ENCODE measurements around the gene PPIB. TPM values are rescaled to one million over a fixed set of nuclear protein-coding genes. Genes with fewer than 3 reads are reported as not detected.

Gene PPIB
- total RNA-seq, 1 donor from 2014 or later, result 713 TPM

DNA sequence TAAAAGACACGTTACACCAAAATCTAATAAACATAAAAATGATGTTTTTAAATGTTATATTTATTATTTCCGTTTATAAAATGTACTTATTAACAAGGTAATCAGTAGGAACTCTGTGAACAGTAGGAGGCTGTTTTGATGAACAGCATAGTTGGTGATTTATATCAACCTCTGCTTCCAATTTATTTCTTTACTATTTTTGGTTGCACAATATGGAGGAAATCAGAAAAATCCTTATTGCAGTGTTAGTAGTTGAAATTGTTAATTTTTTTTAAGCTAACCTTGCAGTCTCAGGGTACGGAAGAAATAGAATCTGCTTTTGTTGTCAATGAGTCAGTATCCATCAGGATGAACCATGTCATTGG lies 16.3 kb downstream of the PPIB start:
- Mint-ChIP-seq H3K4me3 (ENCODE audit: unreplicated experiment) (no peak overlapping the region), H3K36me3 (ENCODE audit: low read depth) (peaks cover 10% of the 10 kb centered on the region), H3K27ac (ENCODE audit: unreplicated experiment) (no peak overlapping the region), H3K27me3 (ENCODE audit: low read depth) (no peaks in the 10 kb centered on the region), H3K9me3 (ENCODE audit: low read depth) (no peaks in the 10 kb centered on the region), H3K4me1 (ENCODE audit: low read depth) (peaks cover 12% of the 10 kb centered on the region)
- no peak for DNase-seq (ENCODE audit: low spot score)
- TF ChIP-seq, protein P1, sequence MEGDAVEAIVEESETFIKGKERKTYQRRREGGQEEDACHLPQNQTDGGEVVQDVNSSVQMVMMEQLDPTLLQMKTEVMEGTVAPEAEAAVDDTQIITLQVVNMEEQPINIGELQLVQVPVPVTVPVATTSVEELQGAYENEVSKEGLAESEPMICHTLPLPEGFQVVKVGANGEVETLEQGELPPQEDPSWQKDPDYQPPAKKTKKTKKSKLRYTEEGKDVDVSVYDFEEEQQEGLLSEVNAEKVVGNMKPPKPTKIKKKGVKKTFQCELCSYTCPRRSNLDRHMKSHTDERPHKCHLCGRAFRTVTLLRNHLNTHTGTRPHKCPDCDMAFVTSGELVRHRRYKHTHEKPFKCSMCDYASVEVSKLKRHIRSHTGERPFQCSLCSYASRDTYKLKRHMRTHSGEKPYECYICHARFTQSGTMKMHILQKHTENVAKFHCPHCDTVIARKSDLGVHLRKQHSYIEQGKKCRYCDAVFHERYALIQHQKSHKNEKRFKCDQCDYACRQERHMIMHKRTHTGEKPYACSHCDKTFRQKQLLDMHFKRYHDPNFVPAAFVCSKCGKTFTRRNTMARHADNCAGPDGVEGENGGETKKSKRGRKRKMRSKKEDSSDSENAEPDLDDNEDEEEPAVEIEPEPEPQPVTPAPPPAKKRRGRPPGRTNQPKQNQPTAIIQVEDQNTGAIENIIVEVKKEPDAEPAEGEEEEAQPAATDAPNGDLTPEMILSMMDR (IDR thresholded peaks at IDR 0.05), result no peak

DNA sequence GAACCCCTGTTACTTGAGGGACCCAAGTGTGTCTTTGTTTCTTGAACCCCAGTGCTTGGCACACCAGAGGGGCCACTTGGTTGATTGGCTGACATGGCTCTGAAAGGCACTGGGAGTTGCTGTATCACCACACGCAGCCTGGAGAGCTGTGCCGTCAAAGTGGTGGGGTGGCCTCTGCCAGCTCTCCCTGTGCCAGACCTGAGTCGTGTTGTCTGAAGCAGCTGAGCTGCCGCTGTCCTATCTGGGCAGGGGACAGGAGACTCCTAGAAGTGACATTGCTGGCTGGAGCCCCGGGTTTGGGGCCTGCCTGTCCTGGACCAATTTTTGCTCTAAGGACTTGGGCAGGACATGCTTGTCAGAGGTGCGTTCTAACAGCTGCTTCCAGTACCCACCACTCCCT lies 16.8 kb downstream of the PPIB start:
- Mint-ChIP-seq H3K4me3 (ENCODE audit: unreplicated experiment) (no peak overlapping the region), H3K27ac (ENCODE audit: unreplicated experiment) (no peak overlapping the region)

DNA sequence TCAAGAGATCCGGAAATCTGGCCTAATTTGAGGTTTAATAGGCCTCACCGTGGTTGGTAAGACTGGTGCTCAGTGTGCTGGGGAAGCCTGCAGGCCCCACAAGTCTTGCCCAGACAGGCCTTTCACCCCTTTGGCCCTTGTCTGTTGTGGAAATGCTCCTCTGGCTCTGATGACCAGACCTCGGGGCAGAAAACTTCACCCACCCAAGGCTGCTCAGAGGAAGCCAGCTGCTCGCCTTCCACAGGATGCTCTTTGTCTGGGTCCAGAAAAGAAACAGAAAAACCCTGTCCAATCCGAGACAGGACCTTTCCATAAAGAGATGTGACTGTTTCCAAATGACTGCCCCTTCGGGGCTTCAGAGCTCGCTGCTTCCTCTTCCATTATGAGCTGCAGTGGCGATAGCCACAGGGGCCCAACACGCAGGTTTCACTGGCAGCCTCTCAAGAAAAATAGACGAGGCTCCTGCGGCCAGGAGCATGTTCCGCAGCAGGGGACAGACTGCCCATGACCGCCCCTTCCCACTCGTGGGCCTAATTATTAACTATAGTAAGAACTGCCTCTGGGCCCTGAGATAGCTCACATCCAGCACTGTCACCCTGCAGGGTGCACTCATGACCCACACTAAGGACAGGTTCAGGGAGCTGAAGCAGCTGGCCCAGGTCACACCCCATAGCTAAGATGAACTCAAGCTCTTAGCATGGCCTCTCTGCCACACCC lies 18.1 kb downstream of the PPIB start:
- peaks cover 9% of the 10 kb centered on the region for H3K4me1 Mint-ChIP-seq (ENCODE audit: low read depth)

More for the DNA sequence above, 16.8 kb downstream of the PPIB start:
- DNase-seq (ENCODE audit: low spot score), result no peak
- H3K36me3 Mint-ChIP-seq (ENCODE audit: low read depth), result peaks cover 12% of the 10 kb centered on the region
- H3K9me3 Mint-ChIP-seq (ENCODE audit: low read depth), result no peaks in the 10 kb centered on the region
- TF ChIP-seq, protein P1 (IDR thresholded peaks at IDR 0.05), result no peak
- no peaks in the 10 kb centered on the region for H3K27me3 Mint-ChIP-seq (ENCODE audit: low read depth)
- peaks cover 11% of the 10 kb centered on the region for H3K4me1 Mint-ChIP-seq (ENCODE audit: low read depth)

DNA sequence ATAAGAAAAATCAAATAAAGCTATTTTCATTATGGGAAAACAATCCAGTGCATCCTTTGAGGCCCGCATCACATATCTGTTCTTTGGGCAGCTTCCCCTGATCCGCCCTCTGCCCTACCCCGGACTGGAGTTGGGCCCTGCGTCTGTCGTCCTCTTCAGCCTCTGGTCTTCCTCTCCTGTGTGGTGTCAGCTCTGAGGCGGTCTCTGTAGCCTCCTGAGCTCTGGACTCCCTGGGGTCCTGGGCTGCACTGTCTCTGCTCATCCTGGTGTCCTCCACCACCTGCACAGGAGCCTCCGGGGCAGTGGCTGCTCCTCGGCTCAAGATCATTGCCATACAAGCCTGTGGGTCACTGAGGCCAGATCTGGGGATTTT lies 18.6 kb downstream of the PPIB start:
- peaks cover 9% of the 10 kb centered on the region for H3K4me1 Mint-ChIP-seq (ENCODE audit: low read depth)
- DNase-seq (ENCODE audit: low spot score), result no peak
- no peaks in the 10 kb centered on the region for H3K27me3 Mint-ChIP-seq (ENCODE audit: low read depth)
- no peak overlapping the region for H3K4me3 Mint-ChIP-seq (ENCODE audit: unreplicated experiment)
- TF ChIP-seq, protein P1 (IDR thresholded peaks at IDR 0.05), result no peak
- no peak overlapping the region for H3K27ac Mint-ChIP-seq (ENCODE audit: unreplicated experiment)
- peaks cover 12% of the 10 kb centered on the region for H3K36me3 Mint-ChIP-seq (ENCODE audit: low read depth)
- H3K9me3 Mint-ChIP-seq (ENCODE audit: low read depth), result no peaks in the 10 kb centered on the region

More for the DNA sequence above, 18.1 kb downstream of the PPIB start:
- H3K27me3 Mint-ChIP-seq (ENCODE audit: low read depth), result no peaks in the 10 kb centered on the region
- H3K27ac Mint-ChIP-seq (ENCODE audit: unreplicated experiment), result peak overlapping the region; percentile 41
- TF ChIP-seq, protein P1 (IDR thresholded peaks at IDR 0.05), result no peak
- no peaks in the 10 kb centered on the region for H3K9me3 Mint-ChIP-seq (ENCODE audit: low read depth)
- no peak for DNase-seq (ENCODE audit: low spot score)
- peaks cover 12% of the 10 kb centered on the region for H3K36me3 Mint-ChIP-seq (ENCODE audit: low read depth)
- H3K4me3 Mint-ChIP-seq (ENCODE audit: unreplicated experiment), result no peak overlapping the region

DNA sequence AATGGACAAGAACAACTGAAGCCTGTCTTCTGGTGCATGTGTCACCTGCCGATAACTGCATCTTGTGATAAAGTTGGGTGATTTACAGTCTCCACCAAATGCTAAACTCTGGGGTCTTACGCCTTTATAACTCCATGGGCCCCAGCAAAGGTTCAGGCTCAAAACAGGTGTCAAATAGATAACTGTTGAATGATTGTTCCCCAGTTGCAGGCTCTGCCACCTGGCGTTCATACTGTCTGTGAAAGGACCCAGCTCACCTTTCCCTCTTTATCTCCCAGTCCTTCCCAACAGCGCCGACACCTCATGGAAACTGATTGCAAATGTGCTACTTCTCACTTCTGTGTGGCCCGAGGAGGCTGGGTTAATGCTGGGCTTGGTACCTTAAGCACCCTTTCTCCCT lies 19.5 kb downstream of the PPIB start:
- no peak for DNase-seq (ENCODE audit: low spot score)
- TF ChIP-seq, protein P1 (IDR thresholded peaks at IDR 0.05), result no peak
- H3K27ac Mint-ChIP-seq (ENCODE audit: unreplicated experiment), result no peak overlapping the region
- H3K4me3 Mint-ChIP-seq (ENCODE audit: unreplicated experiment), result no peak overlapping the region
- H3K36me3 Mint-ChIP-seq (ENCODE audit: low read depth), result peaks cover 13% of the 10 kb centered on the region
- H3K27me3 Mint-ChIP-seq (ENCODE audit: low read depth), result no peaks in the 10 kb centered on the region
- H3K4me1 Mint-ChIP-seq (ENCODE audit: low read depth), result peaks cover 9% of the 10 kb centered on the region
- H3K9me3 Mint-ChIP-seq (ENCODE audit: low read depth), result no peaks in the 10 kb centered on the region

All from chondrocyte (in vitro differentiated cells).